Measurements from ENCODE around the gene PPIG.
"Not testable (repeated sequence)": the region's sequence is repeated elsewhere in the genome, so short reads cannot be mapped to it uniquely, and the experiment has no call there.

The PPIG gene

GRCh38 chr2:169546756-169547155 is 37.4 kb upstream of the PPIG start:
- Histone ChIP-seq H2BK120ac (ENCODE audit: low read depth, low read length) (no peak overlapping the region), H3K9ac (ENCODE audit: low read depth, low read length, poor library complexity) (no peak overlapping the region), H3K79me1 (ENCODE audit: low read depth, low read length) (no peaks in the 10 kb centered on the region), H3K27me3 (ENCODE audit: control insufficient read depth in 3 of 3, insufficient read depth in 3 of 3, low read depth in 1 of 3, low read length in 3 of 3) (no peaks in the 10 kb centered on the region), H2AFZ (ENCODE audit: low read length) (no peak overlapping the region), H3K14ac (ENCODE audit: low read length) (no peak overlapping the region), H3K9me3 (replicated peaks in 1 of 2; ENCODE audit: control insufficient read depth in 2 of 2, insufficient read depth in 1 of 2, low read depth in 1 of 2, low read length in 2 of 2) (no peaks in the 10 kb centered on the region), H2BK15ac (ENCODE audit: low read length) (no peak overlapping the region), H4K8ac (ENCODE audit: low read depth, low read length) (no peak overlapping the region), H3K23ac (ENCODE audit: low read depth, low read length, poor library complexity) (no peak overlapping the region), H3K27ac (replicated peaks; ENCODE audit: low read length) (no peak overlapping the region), H3K4me2 (ENCODE audit: insufficient read depth, low read length, poor library complexity, severe bottlenecking) (no peak overlapping the region), H3K36me3 (replicated peaks in 1 of 2; ENCODE audit: control insufficient read depth in 2 of 2, insufficient read depth in 2 of 2, low read length in 2 of 2) (peaks cover 2 to 24% of the 10 kb centered on the region in 2 donors), H2AK5ac (ENCODE audit: low read depth, low read length) (no peak overlapping the region), H3K18ac (ENCODE audit: low read length) (no peak overlapping the region), H3K4me3 (ENCODE audit: low read length in 2 of 2) (no peak overlapping the region), H3K4ac (ENCODE audit: low read length) (no peak overlapping the region), H4K91ac (ENCODE audit: low read depth, low read length, poor library complexity) (no peak overlapping the region), H2BK5ac (ENCODE audit: low read length) (no peak overlapping the region), H3K4me1 (ENCODE audit: control insufficient read depth in 2 of 2, insufficient read depth in 1 of 2, low read depth in 1 of 2, low read length in 2 of 2) (no peaks in the 10 kb centered on the region), H2BK12ac (ENCODE audit: low read length) (no peak overlapping the region)
- no peak for DNase-seq (ENCODE audit: low spot score)
- no CpG with 5 or more reads among the region's 2 CpGs for WGBS, 2 donors (ENCODE audit: extremely low coverage in 2 of 2, insufficient read length in 2 of 2, insufficient replicate concordance in 1 of 2)

GRCh38 chr2:169561364-169561763 is 22.8 kb upstream of the PPIG start:
- DNase-seq (ENCODE audit: low spot score) = no peak
- H4K8ac ChIP-seq (ENCODE audit: low read depth, low read length) = no peak overlapping the region
- H3K23ac ChIP-seq (ENCODE audit: low read depth, low read length, poor library complexity) = no peak overlapping the region
- H3K27ac ChIP-seq (replicated peaks; ENCODE audit: low read length) = no peak overlapping the region
- H3K79me1 ChIP-seq (ENCODE audit: low read depth, low read length) = no peaks in the 10 kb centered on the region
- H3K18ac ChIP-seq (ENCODE audit: low read length) = no peak overlapping the region
- H3K4me3 ChIP-seq (ENCODE audit: low read length in 2 of 2) = no peak overlapping the region
- H3K14ac ChIP-seq (ENCODE audit: low read length) = no peak overlapping the region
- H3K4me1 ChIP-seq (ENCODE audit: control insufficient read depth in 2 of 2, insufficient read depth in 1 of 2, low read depth in 1 of 2, low read length in 2 of 2) = no peaks in the 10 kb centered on the region
- H3K4ac ChIP-seq (ENCODE audit: low read length) = no peak overlapping the region
- H2AK5ac ChIP-seq (ENCODE audit: low read depth, low read length) = no peak overlapping the region
- no CpG with 5 or more reads among the region's 1 CpG for WGBS, 2 donors (ENCODE audit: extremely low coverage in 2 of 2, insufficient read length in 2 of 2, insufficient replicate concordance in 1 of 2)
- no peak overlapping the region for H3K4me2 ChIP-seq (ENCODE audit: insufficient read depth, low read length, poor library complexity, severe bottlenecking)
- H2BK5ac ChIP-seq (ENCODE audit: low read length) = no peak overlapping the region
- H2AFZ ChIP-seq (ENCODE audit: low read length) = no peak overlapping the region
- no peak overlapping the region for H4K91ac ChIP-seq (ENCODE audit: low read depth, low read length, poor library complexity)
- H3K9ac ChIP-seq (ENCODE audit: low read depth, low read length, poor library complexity) = no peak overlapping the region
- H2BK12ac ChIP-seq (ENCODE audit: low read length) = no peak overlapping the region
- no peak overlapping the region for H2BK15ac ChIP-seq (ENCODE audit: low read length)
- H3K27me3 ChIP-seq (ENCODE audit: control insufficient read depth in 3 of 3, insufficient read depth in 3 of 3, low read depth in 1 of 3, low read length in 3 of 3) = no peaks in the 10 kb centered on the region
- H3K36me3 ChIP-seq (replicated peaks in 1 of 2; ENCODE audit: control insufficient read depth in 2 of 2, insufficient read depth in 2 of 2, low read length in 2 of 2) = peaks cover 0 to 19% of the 10 kb centered on the region in 2 donors
- no peaks in the 10 kb centered on the region for H3K9me3 ChIP-seq (replicated peaks in 1 of 2; ENCODE audit: control insufficient read depth in 2 of 2, insufficient read depth in 1 of 2, low read depth in 1 of 2, low read length in 2 of 2)
- H2BK120ac ChIP-seq (ENCODE audit: low read depth, low read length) = no peak overlapping the region

- DNase-seq (ENCODE audit: low spot score); H4K8ac ChIP-seq (ENCODE audit: low read depth, low read length); H2BK15ac ChIP-seq (ENCODE audit: low read length); H3K4ac ChIP-seq (ENCODE audit: low read length); H4K91ac ChIP-seq (ENCODE audit: low read depth, low read length, poor library complexity); H2BK120ac ChIP-seq (ENCODE audit: low read depth, low read length); H3K4me2 ChIP-seq (ENCODE audit: insufficient read depth, low read length, poor library complexity, severe bottlenecking); H3K18ac ChIP-seq (ENCODE audit: low read length); H2AK5ac ChIP-seq (ENCODE audit: low read depth, low read length); H3K23ac ChIP-seq (ENCODE audit: low read depth, low read length, poor library complexity); H3K4me1 ChIP-seq (ENCODE audit: control insufficient read depth in 2 of 2, insufficient read depth in 1 of 2, low read depth in 1 of 2, low read length in 2 of 2); H2AFZ ChIP-seq (ENCODE audit: low read length); H3K9ac ChIP-seq (ENCODE audit: low read depth, low read length, poor library complexity); H3K27me3 ChIP-seq (ENCODE audit: control insufficient read depth in 3 of 3, insufficient read depth in 3 of 3, low read depth in 1 of 3, low read length in 3 of 3); H2BK12ac ChIP-seq (ENCODE audit: low read length); H3K4me3 ChIP-seq (ENCODE audit: low read length in 2 of 2); H3K14ac ChIP-seq (ENCODE audit: low read length); H3K27ac ChIP-seq (replicated peaks; ENCODE audit: low read length); H2BK5ac ChIP-seq (ENCODE audit: low read length); H3K79me1 ChIP-seq (ENCODE audit: low read depth, low read length); H3K9me3 ChIP-seq (replicated peaks in 1 of 2; ENCODE audit: control insufficient read depth in 2 of 2, insufficient read depth in 1 of 2, low read depth in 1 of 2, low read length in 2 of 2): not testable (repeated sequence)
- peaks cover 0 to 17% of the 10 kb centered on the region in 2 donors for H3K36me3 ChIP-seq (replicated peaks in 1 of 2; ENCODE audit: control insufficient read depth in 2 of 2, insufficient read depth in 2 of 2, low read length in 2 of 2)
- WGBS, 2 donors (ENCODE audit: extremely low coverage in 2 of 2, insufficient read length in 2 of 2, insufficient replicate concordance in 1 of 2) = 100% methylated on average over 1 of the region's 5 CpGs; no CpG with 5 or more reads in 1 of the 2 donors
Observed at GRCh38 chr2:169562084-169562483, 22.1 kb upstream of the PPIG start.

GRCh38 chr2:169562519-169562918 is 21.6 kb upstream of the PPIG start:
- Histone ChIP-seq H3K18ac (ENCODE audit: low read length) (no peak overlapping the region), H2BK15ac (ENCODE audit: low read length) (no peak overlapping the region), H3K79me1 (ENCODE audit: low read depth, low read length) (no peaks in the 10 kb centered on the region), H3K23ac (ENCODE audit: low read depth, low read length, poor library complexity) (no peak overlapping the region), H3K9ac (ENCODE audit: low read depth, low read length, poor library complexity) (no peak overlapping the region), H4K8ac (ENCODE audit: low read depth, low read length) (no peak overlapping the region), H3K14ac (ENCODE audit: low read length) (no peak overlapping the region), H3K4me2 (ENCODE audit: insufficient read depth, low read length, poor library complexity, severe bottlenecking) (no peak overlapping the region), H2AK5ac (ENCODE audit: low read depth, low read length) (no peak overlapping the region), H3K27ac (replicated peaks; ENCODE audit: low read length) (no peak overlapping the region), H2BK5ac (ENCODE audit: low read length) (no peak overlapping the region), H3K36me3 (replicated peaks in 1 of 2; ENCODE audit: control insufficient read depth in 2 of 2, insufficient read depth in 2 of 2, low read length in 2 of 2) (peaks cover 0 to 17% of the 10 kb centered on the region in 2 donors), H3K27me3 (ENCODE audit: control insufficient read depth in 3 of 3, insufficient read depth in 3 of 3, low read depth in 1 of 3, low read length in 3 of 3) (no peaks in the 10 kb centered on the region), H2BK12ac (ENCODE audit: low read length) (no peak overlapping the region), H3K9me3 (replicated peaks in 1 of 2; ENCODE audit: control insufficient read depth in 2 of 2, insufficient read depth in 1 of 2, low read depth in 1 of 2, low read length in 2 of 2) (no peaks in the 10 kb centered on the region), H3K4me1 (ENCODE audit: control insufficient read depth in 2 of 2, insufficient read depth in 1 of 2, low read depth in 1 of 2, low read length in 2 of 2) (no peaks in the 10 kb centered on the region), H2BK120ac (ENCODE audit: low read depth, low read length) (no peak overlapping the region), H3K4ac (ENCODE audit: low read length) (no peak overlapping the region), H3K4me3 (ENCODE audit: low read length in 2 of 2) (no peak overlapping the region), H2AFZ (ENCODE audit: low read length) (no peak overlapping the region), H4K91ac (ENCODE audit: low read depth, low read length, poor library complexity) (no peak overlapping the region)
- no CpG with 5 or more reads among the region's 2 CpGs for WGBS, 2 donors (ENCODE audit: extremely low coverage in 2 of 2, insufficient read length in 2 of 2, insufficient replicate concordance in 1 of 2)
- DNase-seq (ENCODE audit: low spot score) = no peak
